Midbrain (tissue), 1 donor: ENCODE results near the gene CPNE7.

Experiments used
- DNase-seq: peaks from one replicate; lab custom pipeline; 2025; lab: John Stamatoyannopoulos, UW

Gene CPNE7

GRCh38 chr16:89575247-89576152 is at the start of gene CPNE7:
Gene CPNE7, plus strand, starts transcription at chr16:89575758. Its CDS starts 140 bp downstream, at chr16:89575898.
- no peak for DNase-seq

GRCh38 chr16:89529097-89529496 is 46.5 kb upstream of the CPNE7 start:
- DNase-seq = no peak

GRCh38 chr16:89530401-89531381 is 44.9 kb upstream of the CPNE7 start:
- no peak for DNase-seq

- DNase-seq = no peak
Observed at GRCh38 chr16:89531821-89532526, 43.6 kb upstream of the CPNE7 start.

GRCh38 chr16:89534252-89534756 is 41.3 kb upstream of the CPNE7 start:
- peak; percentile 12 for DNase-seq

GRCh38 chr16:89536371-89536770 is 39.2 kb upstream of the CPNE7 start:
- DNase-seq = no peak

- DNase-seq = peak; percentile 83
Observed at GRCh38 chr16:89536886-89537548, 38.5 kb upstream of the CPNE7 start.

- DNase-seq = no peak
Observed at GRCh38 chr16:89537549-89537925, 38.0 kb upstream of the CPNE7 start.

- DNase-seq = no peak
Observed at GRCh38 chr16:89538286-89538685, 37.3 kb upstream of the CPNE7 start.

- DNase-seq = no peak
Observed at GRCh38 chr16:89540557-89540956, 35.0 kb upstream of the CPNE7 start.

- DNase-seq = no peak
Observed at GRCh38 chr16:89541792-89542191, 33.8 kb upstream of the CPNE7 start.

- no peak for DNase-seq
Observed at GRCh38 chr16:89544113-89544512, 31.4 kb upstream of the CPNE7 start.

- no peak for DNase-seq
Observed at GRCh38 chr16:89544713-89545043, 30.9 kb upstream of the CPNE7 start.

- DNase-seq = no peak
Observed at GRCh38 chr16:89545044-89545830, 30.3 kb upstream of the CPNE7 start.

GRCh38 chr16:89545831-89546574 is 29.6 kb upstream of the CPNE7 start:
- no peak for DNase-seq

GRCh38 chr16:89546781-89547180 is 28.8 kb upstream of the CPNE7 start:
- DNase-seq = no peak

GRCh38 chr16:89547291-89547690 is 28.3 kb upstream of the CPNE7 start:
- DNase-seq = no peak

GRCh38 chr16:89547860-89548259 is 27.7 kb upstream of the CPNE7 start:
- no peak for DNase-seq

- no peak for DNase-seq
Observed at GRCh38 chr16:89548344-89549006, 27.1 kb upstream of the CPNE7 start.
